Nephron progenitor cell (in vitro differentiated cells): ENCODE data around the gene CNIH4.

Source experiments
- DNase-seq: peaks from one replicate; pipeline ENCODE4 v3.0.0; 2021
- H3K27ac Mint-ChIP-seq: 2 replicates; pipeline ENCODE4 v1.8.0; 2021; ENCODE audit warnings: mild to moderate bottlenecking, moderate library complexity, mixed read lengths
- H3K27me3 Mint-ChIP-seq: 2 replicates; pipeline ENCODE4 v1.8.0; 2021; ENCODE audit warnings: mild to moderate bottlenecking, low read depth, mixed read lengths; ENCODE audit not compliant: poor library complexity
- H3K36me3 Mint-ChIP-seq: 2 replicates; pipeline ENCODE4 v1.8.0; 2021; ENCODE audit warnings: low read depth, mixed read lengths
- H3K4me1 Mint-ChIP-seq: 2 replicates; pipeline ENCODE4 v1.8.0; 2021; ENCODE audit warnings: mixed read lengths
- H3K4me3 Mint-ChIP-seq: 2 replicates; pipeline ENCODE4 v1.8.0; 2021; ENCODE audit warnings: mild to moderate bottlenecking, moderate library complexity, mixed read lengths
- H3K9me3 Mint-ChIP-seq: 2 replicates; pipeline ENCODE4 v1.8.0; 2021; ENCODE audit warnings: mild to moderate bottlenecking, moderate library complexity, mixed read lengths
- TF ChIP-seq, protein P1 (sequence below): fragments of 200-600 bp; sonication (generic); IDR thresholded peaks from 2 replicates; pipeline ENCODE4 v1.5.0; 2021; ENCODE audit warnings: antibody characterized with exemption

Gene CNIH4

DNA sequence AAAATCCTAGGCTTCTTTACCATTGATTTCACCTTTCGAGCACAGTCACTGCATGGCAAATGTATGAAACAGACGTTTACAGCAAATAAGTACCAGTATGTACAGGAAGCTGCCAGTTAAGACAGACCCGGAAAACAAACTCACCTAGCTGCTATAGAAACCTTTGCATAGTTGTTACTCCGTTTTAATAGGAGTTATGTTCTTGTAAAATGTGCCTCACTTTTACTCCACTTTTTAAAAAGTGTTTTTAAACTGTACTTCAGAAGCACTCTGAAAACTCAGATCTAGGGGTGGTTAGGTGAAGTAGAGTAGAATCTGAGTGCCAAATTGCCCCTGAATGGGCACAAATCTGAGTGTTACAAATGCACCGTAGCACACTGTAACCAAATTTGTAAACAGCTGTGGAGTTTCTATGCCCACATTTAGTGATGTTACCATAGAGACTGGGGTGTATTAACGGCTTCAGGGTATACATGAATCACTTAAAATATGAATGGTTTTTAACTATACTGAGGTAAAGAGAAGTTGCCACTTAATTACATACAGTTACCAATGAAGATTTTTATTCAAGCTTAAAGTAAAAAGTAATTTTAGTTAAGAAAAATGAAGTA, 30.7 kb downstream of the CNIH4 start:
- Mint-ChIP-seq H3K36me3 (peaks cover 52% of the 10 kb centered on the region), H3K27ac (peak overlapping the region; percentile 80), H3K4me3 (no peak overlapping the region), H3K27me3 (no peaks in the 10 kb centered on the region), H3K4me1 (no peaks in the 10 kb centered on the region), H3K9me3 (no peaks in the 10 kb centered on the region)
- DNase-seq, result no peak
- TF ChIP-seq, protein P1, sequence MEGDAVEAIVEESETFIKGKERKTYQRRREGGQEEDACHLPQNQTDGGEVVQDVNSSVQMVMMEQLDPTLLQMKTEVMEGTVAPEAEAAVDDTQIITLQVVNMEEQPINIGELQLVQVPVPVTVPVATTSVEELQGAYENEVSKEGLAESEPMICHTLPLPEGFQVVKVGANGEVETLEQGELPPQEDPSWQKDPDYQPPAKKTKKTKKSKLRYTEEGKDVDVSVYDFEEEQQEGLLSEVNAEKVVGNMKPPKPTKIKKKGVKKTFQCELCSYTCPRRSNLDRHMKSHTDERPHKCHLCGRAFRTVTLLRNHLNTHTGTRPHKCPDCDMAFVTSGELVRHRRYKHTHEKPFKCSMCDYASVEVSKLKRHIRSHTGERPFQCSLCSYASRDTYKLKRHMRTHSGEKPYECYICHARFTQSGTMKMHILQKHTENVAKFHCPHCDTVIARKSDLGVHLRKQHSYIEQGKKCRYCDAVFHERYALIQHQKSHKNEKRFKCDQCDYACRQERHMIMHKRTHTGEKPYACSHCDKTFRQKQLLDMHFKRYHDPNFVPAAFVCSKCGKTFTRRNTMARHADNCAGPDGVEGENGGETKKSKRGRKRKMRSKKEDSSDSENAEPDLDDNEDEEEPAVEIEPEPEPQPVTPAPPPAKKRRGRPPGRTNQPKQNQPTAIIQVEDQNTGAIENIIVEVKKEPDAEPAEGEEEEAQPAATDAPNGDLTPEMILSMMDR, result no peak

DNA sequence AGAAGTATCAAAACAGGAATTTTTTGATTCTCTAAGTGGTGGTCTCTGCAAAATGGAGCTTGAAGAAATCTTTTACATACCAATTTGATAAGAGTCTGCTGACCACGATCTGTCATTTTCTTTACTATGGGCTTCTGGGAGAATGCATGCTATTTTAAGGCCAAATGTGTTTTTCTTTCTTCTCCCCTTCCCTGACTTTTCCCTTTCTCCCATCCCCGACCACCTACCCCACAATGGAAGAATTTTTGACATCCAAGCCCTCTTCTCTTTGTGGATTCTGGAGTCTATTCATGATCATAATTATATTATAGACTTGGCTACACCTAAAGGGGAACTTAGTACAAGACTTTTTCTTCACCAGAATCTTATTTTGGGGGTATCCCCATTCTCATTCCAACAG, 31.3 kb downstream of the CNIH4 start:
- H3K27ac Mint-ChIP-seq, result peak overlapping the region; percentile 3
- H3K36me3 Mint-ChIP-seq, result peaks cover 56% of the 10 kb centered on the region
- H3K9me3 Mint-ChIP-seq, result no peaks in the 10 kb centered on the region
- no peaks in the 10 kb centered on the region for H3K27me3 Mint-ChIP-seq
- H3K4me3 Mint-ChIP-seq, result no peak overlapping the region
- TF ChIP-seq, protein P1, result no peak
- no peaks in the 10 kb centered on the region for H3K4me1 Mint-ChIP-seq
- no peak for DNase-seq

DNA sequence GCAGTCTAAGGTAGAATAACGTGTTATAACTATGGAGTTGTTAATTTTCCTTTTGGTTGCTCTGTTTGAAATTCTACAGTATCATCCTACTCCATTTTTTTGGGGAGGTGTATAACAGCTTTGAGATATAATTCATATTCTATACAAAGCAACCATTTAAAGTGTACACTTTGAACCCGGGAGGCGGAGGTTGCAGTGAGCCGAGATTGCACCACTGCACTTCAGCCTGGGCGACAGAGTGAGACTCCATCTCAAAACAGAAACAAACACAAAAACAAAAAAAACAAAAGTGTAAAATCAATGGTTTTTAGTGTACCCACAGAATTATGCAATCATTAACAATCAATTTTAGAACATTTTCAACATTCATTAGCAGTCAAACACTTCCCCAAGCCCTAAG, 33.8 kb downstream of the CNIH4 start:
- Mint-ChIP-seq H3K9me3 (no peaks in the 10 kb centered on the region), H3K36me3 (peaks cover 69% of the 10 kb centered on the region)
- DNase-seq, result no peak

DNA sequence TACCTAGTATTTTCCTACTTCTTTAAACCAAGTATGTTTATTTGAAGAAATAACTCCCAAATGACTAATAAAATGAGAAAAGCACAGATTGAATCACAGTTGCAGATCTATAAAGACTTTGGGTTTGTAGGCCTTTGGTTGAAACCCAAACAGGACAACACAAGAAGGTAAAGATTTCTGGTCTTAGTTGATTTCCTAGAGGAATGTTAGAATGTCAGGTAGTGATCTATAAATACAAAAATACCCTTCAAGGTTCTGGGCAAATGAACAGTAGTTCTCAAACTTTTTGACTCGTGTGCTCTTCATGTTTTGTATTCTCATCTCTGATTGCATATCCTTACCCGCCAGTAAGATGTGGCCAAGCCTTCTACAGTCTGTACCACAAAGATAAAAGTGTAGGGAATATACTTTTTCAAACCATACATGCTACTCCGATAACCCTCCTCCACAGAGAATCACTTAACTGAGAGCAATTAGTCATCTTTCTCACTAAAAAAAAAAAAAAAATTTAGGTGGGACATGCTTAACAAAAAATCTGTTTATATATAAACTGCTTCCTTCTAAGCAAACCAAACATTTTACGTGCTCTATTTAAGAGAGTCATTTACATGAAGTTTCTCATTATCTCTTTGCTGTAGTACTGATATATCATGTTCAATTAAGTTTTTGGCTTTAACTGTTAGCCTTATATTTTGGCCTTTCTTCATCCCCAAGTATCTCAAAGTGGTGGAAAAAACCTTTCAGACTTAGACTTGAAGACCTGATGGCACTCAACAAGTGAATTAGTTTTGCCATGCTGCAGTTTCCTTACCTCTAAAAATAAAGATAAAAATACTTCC, 36.0 kb downstream of the CNIH4 start:
- DNase-seq, result no peak
- Mint-ChIP-seq H3K4me3 (no peak overlapping the region), H3K4me1 (no peaks in the 10 kb centered on the region), H3K9me3 (no peaks in the 10 kb centered on the region), H3K27ac (no peak overlapping the region), H3K27me3 (no peaks in the 10 kb centered on the region), H3K36me3 (peaks cover 77% of the 10 kb centered on the region)
- TF ChIP-seq, protein P1, result no peak

More for the DNA sequence above, 33.8 kb downstream of the CNIH4 start:
- H3K27ac Mint-ChIP-seq, result no peak overlapping the region
- no peaks in the 10 kb centered on the region for H3K4me1 Mint-ChIP-seq
- H3K4me3 Mint-ChIP-seq, result no peak overlapping the region
- H3K27me3 Mint-ChIP-seq, result no peaks in the 10 kb centered on the region
- TF ChIP-seq, protein P1, result no peak

DNA sequence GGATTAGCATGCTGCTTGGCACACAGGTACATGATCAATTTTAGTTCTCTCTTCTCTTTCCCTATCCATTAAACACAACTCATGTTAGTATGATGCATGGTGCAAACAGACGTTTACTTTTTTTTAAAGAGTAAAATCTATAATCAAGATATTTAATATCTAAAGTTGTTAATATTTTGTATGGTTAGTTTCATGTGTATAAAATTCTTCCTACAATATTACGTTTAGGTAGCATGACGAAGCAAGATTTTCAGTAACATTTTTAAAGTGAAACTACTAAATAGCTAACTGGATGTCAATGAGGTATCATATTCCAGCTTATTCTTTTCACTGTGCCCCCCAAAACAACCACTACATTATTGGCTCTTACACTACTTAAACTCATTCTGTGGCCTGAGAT, 36.6 kb downstream of the CNIH4 start:
- DNase-seq, result no peak
- Mint-ChIP-seq H3K4me3 (no peak overlapping the region), H3K27me3 (no peaks in the 10 kb centered on the region), H3K4me1 (no peaks in the 10 kb centered on the region), H3K9me3 (no peaks in the 10 kb centered on the region), H3K27ac (no peak overlapping the region), H3K36me3 (peaks cover 76% of the 10 kb centered on the region)
- TF ChIP-seq, protein P1, result no peak

DNA sequence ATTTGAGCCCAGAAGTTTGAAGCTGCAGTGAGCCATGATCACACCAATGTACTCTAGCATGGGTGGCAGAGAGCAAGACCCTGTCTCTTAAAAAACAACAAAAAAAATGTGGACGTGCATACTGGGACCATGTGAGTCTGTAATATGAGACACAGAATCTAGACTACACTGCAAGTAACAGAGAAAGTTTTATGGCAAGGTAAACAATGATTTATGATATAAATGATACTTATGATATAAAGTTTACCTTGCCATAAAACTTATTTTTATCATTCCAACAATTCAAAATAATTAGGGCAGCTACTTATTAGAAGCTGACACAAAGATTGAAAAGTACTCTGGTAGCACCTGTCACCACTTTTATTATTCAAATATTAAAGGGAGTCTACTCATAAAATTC, 43.2 kb downstream of the CNIH4 start:
- no peaks in the 10 kb centered on the region for H3K4me1 Mint-ChIP-seq
- no peaks in the 10 kb centered on the region for H3K27me3 Mint-ChIP-seq
- no peak overlapping the region for H3K27ac Mint-ChIP-seq
- H3K36me3 Mint-ChIP-seq, result peaks cover 77% of the 10 kb centered on the region
- H3K9me3 Mint-ChIP-seq, result no peaks in the 10 kb centered on the region
- H3K4me3 Mint-ChIP-seq, result no peak overlapping the region
- TF ChIP-seq, protein P1, result no peak
- no peak for DNase-seq
